Bronchial epithelial cell (primary cell): ENCODE measurements around the gene RHOBTB1. TPM values are rescaled to one million over a fixed set of nuclear protein-coding genes. Genes with fewer than 3 reads are reported as not detected.

Experiments used
- DNase-seq: peaks from one replicate; pipeline ENCODE4 v3.0.0-alpha.2; 2010; ENCODE audit warnings: low read depth
- FAIRE-seq: peaks from 2 replicates; lab custom pipeline; 2011; peaks lifted over from hg19 to GRCh38; lab: Jason Lieb, UNC
- H3K27me3 ChIP-seq: 2 replicates; pipeline ENCODE4 v1.5.1; 2011; ENCODE audit warnings: low read length; ENCODE audit not compliant: control insufficient read depth, insufficient read depth
- H3K36me3 ChIP-seq: 2 replicates; pipeline ENCODE4 v1.5.1; 2011; ENCODE audit warnings: low read length; ENCODE audit not compliant: control insufficient read depth, insufficient read depth
- H3K4me3 ChIP-seq: 2 replicates; pipeline ENCODE4 v1.5.1; 2011; ENCODE audit warnings: mild to moderate bottlenecking, low read depth, low read length, control low read depth
- total RNA-seq: library from RNA; depleted of rRNA; stranded (reverse); fragments of >200 nt; gene quantifications from 2 replicates; pipeline ENCODE4 v1.2.1, GENCODE V29; 2014
- TF ChIP-seq, protein P1 (sequence below): IDR thresholded peaks from 2 replicates; pipeline ENCODE4 v1.5.1; 2011; ENCODE audit warnings: mild to moderate bottlenecking, moderate library complexity, low read length, control low read depth, inconsistent platforms; ENCODE audit not compliant: insufficient read depth, severe bottlenecking

Gene RHOBTB1
- total RNA-seq, 1 donor from 2014 or later: 6.3 TPM

DNA sequence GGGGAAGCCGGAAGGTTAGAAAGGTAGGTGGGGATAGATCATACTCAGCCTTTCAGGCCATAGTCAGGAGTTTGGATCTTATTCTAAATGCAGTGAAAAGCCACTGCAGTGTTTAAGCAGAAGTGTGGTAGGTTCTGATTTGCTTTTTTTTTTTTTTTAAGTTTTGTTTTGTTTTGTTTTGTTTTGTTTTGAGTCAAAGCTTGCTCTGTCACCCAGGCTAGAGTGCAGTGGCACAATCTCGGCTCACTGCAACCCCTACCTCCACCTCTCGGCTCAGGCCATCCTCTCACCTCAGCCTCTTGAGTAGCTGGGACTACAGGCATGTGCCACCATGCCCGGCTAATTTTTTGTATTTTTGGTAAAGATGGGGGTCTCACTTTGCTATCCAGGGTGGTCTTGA is 23.5 kb downstream of the RHOBTB1 start:
- Histone ChIP-seq H3K27me3 (no peaks in the 10 kb centered on the region), H3K36me3 (no peaks in the 10 kb centered on the region), H3K4me3 (no peak overlapping the region)
- no peak for FAIRE-seq
- TF ChIP-seq, protein P1, sequence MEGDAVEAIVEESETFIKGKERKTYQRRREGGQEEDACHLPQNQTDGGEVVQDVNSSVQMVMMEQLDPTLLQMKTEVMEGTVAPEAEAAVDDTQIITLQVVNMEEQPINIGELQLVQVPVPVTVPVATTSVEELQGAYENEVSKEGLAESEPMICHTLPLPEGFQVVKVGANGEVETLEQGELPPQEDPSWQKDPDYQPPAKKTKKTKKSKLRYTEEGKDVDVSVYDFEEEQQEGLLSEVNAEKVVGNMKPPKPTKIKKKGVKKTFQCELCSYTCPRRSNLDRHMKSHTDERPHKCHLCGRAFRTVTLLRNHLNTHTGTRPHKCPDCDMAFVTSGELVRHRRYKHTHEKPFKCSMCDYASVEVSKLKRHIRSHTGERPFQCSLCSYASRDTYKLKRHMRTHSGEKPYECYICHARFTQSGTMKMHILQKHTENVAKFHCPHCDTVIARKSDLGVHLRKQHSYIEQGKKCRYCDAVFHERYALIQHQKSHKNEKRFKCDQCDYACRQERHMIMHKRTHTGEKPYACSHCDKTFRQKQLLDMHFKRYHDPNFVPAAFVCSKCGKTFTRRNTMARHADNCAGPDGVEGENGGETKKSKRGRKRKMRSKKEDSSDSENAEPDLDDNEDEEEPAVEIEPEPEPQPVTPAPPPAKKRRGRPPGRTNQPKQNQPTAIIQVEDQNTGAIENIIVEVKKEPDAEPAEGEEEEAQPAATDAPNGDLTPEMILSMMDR: no peak
- DNase-seq: no peak

DNA sequence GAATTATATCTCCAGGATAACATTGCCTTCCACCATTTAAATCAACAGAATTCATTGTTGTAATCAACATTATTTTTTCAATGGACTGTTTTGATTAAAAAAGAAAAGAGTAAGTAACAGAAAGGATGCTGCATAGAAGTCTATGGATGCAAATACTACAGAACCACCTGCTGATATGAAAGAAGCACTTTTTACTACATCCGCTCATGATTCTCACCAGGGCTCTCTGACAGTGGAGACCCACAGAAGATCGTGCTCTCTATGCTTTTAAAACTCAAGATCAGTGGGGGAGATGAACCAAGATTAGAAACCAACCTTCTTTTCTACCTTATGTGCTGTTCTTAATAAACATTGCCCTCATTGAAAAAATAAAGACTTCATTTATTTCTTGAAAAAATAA is 24.4 kb downstream of the RHOBTB1 start:
- DNase-seq (no peak), FAIRE-seq (no peak)
- no peaks in the 10 kb centered on the region for H3K27me3 ChIP-seq
- TF ChIP-seq, protein P1: no peak
- H3K4me3 ChIP-seq: no peak overlapping the region
- H3K36me3 ChIP-seq: no peaks in the 10 kb centered on the region

DNA sequence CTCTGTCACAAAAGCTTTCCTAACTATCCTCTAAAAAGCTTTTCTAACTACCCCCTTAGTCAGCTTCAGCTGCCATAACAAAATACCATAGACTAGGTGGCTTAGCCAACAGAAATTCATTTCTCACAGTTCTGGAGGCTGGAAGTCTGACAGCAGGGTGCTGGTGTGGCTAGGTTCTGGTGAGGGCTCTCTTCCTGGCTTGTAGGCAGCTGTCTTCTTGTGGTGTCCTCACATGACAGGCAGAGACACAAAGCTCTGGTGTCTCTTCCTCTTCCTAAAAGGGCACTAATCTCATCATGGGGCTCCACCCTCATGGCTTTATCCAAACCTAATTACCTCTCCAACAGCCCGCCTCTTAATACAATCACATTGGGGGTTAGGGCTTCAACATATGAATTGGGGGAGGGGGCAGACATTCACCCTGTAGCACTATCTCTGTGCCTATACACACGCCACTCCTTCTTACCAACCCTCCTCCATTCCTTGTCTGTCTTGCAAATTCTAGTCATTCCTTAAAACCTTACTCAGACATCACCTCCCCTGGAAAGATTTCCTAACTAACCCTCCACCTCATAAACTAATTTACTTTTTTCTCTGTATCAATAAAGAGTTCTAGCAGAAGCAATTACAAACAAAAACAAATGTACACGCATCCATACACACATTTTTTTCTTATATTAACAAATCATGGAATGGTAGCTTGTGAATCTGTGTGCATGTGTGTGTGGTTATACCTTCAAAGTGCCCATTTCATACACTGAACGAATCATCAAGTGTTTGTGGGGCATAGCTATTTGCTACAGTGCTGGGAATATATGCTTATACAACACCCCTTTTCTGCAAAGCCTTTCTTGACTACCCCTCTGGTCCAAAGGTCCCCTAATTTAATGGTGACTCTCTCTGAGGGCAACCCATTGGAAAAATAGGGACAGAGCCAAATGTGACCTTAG is 26.4 kb downstream of the RHOBTB1 start:
- no peak for FAIRE-seq
- TF ChIP-seq, protein P1: no peak
- H3K36me3 ChIP-seq: no peaks in the 10 kb centered on the region
- H3K27me3 ChIP-seq: no peaks in the 10 kb centered on the region
- DNase-seq: peak; percentile 12
- no peak overlapping the region for H3K4me3 ChIP-seq

DNA sequence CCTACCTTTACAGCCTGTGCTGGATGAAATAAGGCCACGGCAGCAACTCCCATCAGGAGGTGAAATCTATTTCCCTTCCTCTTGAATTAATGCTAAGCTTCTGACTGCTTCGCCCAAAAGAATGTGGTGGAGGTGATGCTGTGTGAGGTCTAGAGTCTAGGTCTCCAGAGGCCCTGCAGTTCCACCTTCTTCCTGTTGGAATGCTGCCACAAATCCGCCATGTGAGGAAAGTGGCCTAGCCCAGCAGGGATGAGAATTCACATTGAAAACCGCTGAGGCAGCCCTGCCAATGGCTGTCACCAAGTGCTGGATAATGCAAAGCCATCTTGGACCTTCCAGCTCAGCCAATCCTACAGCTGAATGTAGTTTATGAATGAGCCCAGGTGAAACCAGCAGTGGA is 28.0 kb downstream of the RHOBTB1 start:
- Histone ChIP-seq H3K36me3 (no peaks in the 10 kb centered on the region), H3K4me3 (no peak overlapping the region), H3K27me3 (no peaks in the 10 kb centered on the region)
- TF ChIP-seq, protein P1: no peak
- DNase-seq (no peak), FAIRE-seq (no peak)

DNA sequence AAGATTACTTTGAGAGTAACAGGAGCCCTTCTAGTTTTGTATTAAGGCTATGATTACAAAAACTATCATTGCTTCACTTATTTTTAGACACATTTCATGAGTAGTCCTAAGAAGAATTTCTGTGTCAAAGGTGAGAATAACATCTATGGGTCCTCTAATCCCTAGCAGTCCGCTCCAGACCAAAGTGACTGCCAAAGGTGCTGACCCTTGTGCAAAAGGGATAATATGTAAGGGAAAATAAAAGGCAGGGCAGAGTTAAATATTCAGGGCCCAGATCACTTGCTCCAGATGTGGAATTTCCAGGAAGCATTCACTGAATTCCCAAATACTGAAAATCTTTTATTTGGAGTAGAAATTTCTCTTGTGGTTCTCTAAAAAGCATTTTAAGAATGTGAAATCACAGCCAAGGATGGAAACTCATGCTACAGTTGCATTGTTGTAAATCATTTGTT is 29.3 kb downstream of the RHOBTB1 start:
- FAIRE-seq: no peak
- no peaks in the 10 kb centered on the region for H3K36me3 ChIP-seq
- H3K4me3 ChIP-seq: no peak overlapping the region
- TF ChIP-seq, protein P1: no peak
- no peaks in the 10 kb centered on the region for H3K27me3 ChIP-seq
- DNase-seq: no peak
